ENCODE results near the gene CCDC40.

DNA sequence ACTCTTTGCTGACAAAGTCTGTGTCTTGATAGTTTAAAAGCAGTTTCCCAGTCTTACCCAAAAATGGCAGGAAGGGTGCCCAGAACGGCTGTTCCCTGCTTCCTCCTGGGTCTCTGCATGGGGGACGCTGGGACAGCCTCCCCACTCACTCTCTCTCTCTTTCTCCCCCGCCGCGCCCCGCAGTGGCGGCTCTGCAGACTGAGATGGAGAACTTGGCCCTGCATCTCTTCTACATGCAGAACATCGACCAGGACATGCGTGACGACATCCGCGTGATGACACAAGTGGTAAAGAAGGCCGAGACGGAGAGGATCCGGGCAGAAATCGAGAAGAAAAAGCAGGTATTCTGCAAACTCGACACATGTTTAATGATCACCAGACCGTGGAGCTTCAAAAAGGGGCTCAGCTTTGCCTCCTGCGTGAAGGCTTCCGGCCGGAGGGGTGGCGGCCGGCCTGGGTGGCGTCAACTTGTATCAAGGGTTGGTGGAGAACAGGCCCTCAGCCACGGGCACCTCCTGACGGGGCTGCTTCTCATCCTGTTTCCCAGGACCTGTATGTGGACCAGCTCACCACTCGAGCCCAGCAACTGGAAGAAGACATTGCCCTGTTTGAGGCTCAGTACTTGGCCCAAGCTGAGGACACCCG, 22.0 kb downstream of the CCDC40 start:
- TF ChIP-seq EP300 (IDR thresholded peaks at IDR 0.05) = no peak
- TF ChIP-seq, protein P1, sequence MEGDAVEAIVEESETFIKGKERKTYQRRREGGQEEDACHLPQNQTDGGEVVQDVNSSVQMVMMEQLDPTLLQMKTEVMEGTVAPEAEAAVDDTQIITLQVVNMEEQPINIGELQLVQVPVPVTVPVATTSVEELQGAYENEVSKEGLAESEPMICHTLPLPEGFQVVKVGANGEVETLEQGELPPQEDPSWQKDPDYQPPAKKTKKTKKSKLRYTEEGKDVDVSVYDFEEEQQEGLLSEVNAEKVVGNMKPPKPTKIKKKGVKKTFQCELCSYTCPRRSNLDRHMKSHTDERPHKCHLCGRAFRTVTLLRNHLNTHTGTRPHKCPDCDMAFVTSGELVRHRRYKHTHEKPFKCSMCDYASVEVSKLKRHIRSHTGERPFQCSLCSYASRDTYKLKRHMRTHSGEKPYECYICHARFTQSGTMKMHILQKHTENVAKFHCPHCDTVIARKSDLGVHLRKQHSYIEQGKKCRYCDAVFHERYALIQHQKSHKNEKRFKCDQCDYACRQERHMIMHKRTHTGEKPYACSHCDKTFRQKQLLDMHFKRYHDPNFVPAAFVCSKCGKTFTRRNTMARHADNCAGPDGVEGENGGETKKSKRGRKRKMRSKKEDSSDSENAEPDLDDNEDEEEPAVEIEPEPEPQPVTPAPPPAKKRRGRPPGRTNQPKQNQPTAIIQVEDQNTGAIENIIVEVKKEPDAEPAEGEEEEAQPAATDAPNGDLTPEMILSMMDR (IDR thresholded peaks at IDR 0.05) = no peak

Measured in stomach (tissue), 4 donors.